Adipocyte (in vitro differentiated cells): Measurements from ENCODE around the gene SNX19.

ENCODE experiments used
- DNase-seq: peaks from one replicate; pipeline ENCODE4 v3.0.0-alpha.2; 2015; ENCODE audit warnings: low read depth
- H3K27me3 ChIP-seq: replicated peaks from 2 replicates; pipeline ENCODE4 v1.7.0; 2013; ENCODE audit warnings: mild to moderate bottlenecking, low read length, moderate library complexity; ENCODE audit not compliant: control insufficient read depth, insufficient read depth
- H3K36me3 ChIP-seq: 2 replicates; pipeline ENCODE4 v1.7.0; 2013; ENCODE audit warnings: low read length, mild to moderate bottlenecking, moderate library complexity; ENCODE audit not compliant: control insufficient read depth, insufficient read depth, severe bottlenecking
- H3K4me1 ChIP-seq: 2 replicates; pipeline ENCODE4 v1.7.0; 2013; ENCODE audit warnings: mild to moderate bottlenecking, low read length, moderate library complexity; ENCODE audit not compliant: control insufficient read depth, insufficient read depth
- H3K4me3 ChIP-seq: 2 replicates; pipeline ENCODE4 v1.7.0; 2013; ENCODE audit warnings: mild to moderate bottlenecking, low read length, moderate library complexity
- H3K9ac ChIP-seq: 2 replicates; pipeline ENCODE4 v1.7.0; 2013; ENCODE audit warnings: mild to moderate bottlenecking, low read length, moderate library complexity
- H3K9me3 ChIP-seq: 2 replicates; pipeline ENCODE4 v1.7.0; 2013; ENCODE audit warnings: mild to moderate bottlenecking, low read length, moderate library complexity; ENCODE audit not compliant: control insufficient read depth

Gene SNX19

DNA sequence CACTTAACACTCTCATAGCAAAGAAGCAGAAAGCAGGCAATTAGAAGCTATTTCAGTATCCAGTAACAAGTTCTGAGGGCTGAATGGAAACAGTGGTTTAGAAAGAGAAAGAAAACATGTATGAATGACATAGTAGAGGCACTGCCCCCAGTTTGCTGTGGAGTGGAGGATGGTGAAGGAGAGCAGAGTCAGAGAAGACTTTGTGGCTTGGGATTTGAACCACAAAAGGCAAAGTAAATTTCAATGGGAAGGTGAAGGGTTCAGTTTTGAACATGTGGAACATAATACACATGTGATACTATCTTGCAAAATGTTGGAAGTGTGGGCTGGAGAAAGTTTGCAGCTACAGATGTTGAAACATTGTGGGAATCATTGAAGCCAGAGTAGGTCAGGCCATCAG lies 81.4 kb downstream of the SNX19 start:
- H3K27me3 ChIP-seq = no peaks in the 10 kb centered on the region
- no peaks in the 10 kb centered on the region for H3K36me3 ChIP-seq
- no peak overlapping the region for H3K9ac ChIP-seq
- no peaks in the 10 kb centered on the region for H3K9me3 ChIP-seq
- peaks cover 18% of the 10 kb centered on the region for H3K4me1 ChIP-seq
- DNase-seq = peak; percentile 72
- no peak overlapping the region for H3K4me3 ChIP-seq

- no peaks in the 10 kb centered on the region for H3K36me3 ChIP-seq
- H3K9me3 ChIP-seq = no peaks in the 10 kb centered on the region
- H3K4me1 ChIP-seq = peaks cover 31% of the 10 kb centered on the region
- H3K4me3 ChIP-seq = no peak overlapping the region
- H3K27me3 ChIP-seq = no peaks in the 10 kb centered on the region
- peak; percentile 64 for DNase-seq
- H3K9ac ChIP-seq = no peak overlapping the region
Measured at GRCh38 chr11:130832566-130833425, 83.5 kb downstream of the SNX19 start.

DNA sequence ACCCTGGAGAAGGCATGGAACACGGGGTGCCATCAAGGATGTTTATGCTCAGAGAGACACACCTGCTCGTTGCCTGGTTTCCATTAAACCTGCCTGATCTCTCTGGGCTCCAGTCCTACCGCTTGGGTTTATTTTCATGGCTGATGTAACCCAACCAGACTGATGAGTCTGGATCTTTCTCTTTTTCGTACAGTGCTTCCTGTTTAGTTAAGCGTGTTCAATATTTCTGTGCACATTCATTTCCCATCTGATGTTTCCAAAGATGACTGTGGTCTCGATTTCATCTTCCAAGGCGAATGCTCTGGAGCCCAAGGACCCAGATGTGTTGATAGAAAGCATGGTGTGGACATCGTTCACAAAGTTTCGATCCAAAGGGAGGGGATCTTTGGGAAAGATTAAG lies 84.3 kb downstream of the SNX19 start:
- Histone ChIP-seq H3K36me3 (no peaks in the 10 kb centered on the region), H3K4me3 (no peak overlapping the region), H3K27me3 (no peaks in the 10 kb centered on the region), H3K9ac (no peak overlapping the region), H3K4me1 (peaks cover 38% of the 10 kb centered on the region), H3K9me3 (no peaks in the 10 kb centered on the region)
- DNase-seq = no peak

GRCh38 chr11:130831506-130831905 lies 84.8 kb downstream of the SNX19 start:
- Histone ChIP-seq H3K4me3 (no peak overlapping the region), H3K4me1 (peaks cover 38% of the 10 kb centered on the region), H3K36me3 (no peaks in the 10 kb centered on the region), H3K27me3 (no peaks in the 10 kb centered on the region), H3K9ac (no peak overlapping the region), H3K9me3 (no peaks in the 10 kb centered on the region)
- DNase-seq = peak; percentile 68

- H3K9me3 ChIP-seq = no peaks in the 10 kb centered on the region
Measured at GRCh38 chr11:130830566-130830965, 85.7 kb downstream of the SNX19 start.

DNA sequence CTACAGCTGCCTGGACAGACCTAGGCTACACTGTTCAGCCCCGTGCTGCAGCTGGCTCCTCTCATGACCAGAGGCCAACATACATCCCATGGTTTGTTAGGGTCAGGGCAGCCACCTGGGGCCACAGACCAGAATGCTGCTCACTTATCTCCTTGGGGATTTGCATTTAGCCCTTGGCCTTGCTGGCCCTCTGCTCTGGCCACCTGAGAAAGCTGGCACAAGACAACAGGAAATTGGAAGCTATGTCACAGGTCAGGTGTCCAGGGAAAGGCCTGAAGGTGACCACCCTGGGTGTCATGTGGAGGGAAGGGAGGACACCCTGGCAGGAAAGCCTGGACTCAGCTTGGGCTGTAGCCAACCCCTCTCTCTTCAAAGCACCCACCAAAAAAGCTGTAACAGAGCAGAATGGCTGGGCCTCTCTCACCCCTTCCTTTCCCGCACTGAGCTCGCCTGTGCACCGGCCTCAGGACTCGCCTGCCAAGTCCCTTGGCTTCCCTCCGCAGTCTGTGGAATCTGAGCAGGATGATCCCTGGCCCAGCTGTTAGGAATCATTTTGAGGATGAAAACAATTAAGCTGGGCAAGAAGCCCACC lies 86.3 kb downstream of the SNX19 start:
- Histone ChIP-seq H3K9me3 (no peaks in the 10 kb centered on the region), H3K27me3 (no peaks in the 10 kb centered on the region), H3K4me1 (peaks cover 38% of the 10 kb centered on the region), H3K4me3 (no peak overlapping the region), H3K36me3 (no peaks in the 10 kb centered on the region), H3K9ac (peak overlapping the region; percentile 10)
- DNase-seq = no peak

More at GRCh38 chr11:130830566-130830965, 85.7 kb downstream of the SNX19 start:
- no peaks in the 10 kb centered on the region for H3K36me3 ChIP-seq
- H3K4me3 ChIP-seq = no peak overlapping the region
- no peaks in the 10 kb centered on the region for H3K27me3 ChIP-seq
- no peak overlapping the region for H3K9ac ChIP-seq
- H3K4me1 ChIP-seq = peaks cover 38% of the 10 kb centered on the region
- DNase-seq = no peak

GRCh38 chr11:130828741-130829140 lies 87.5 kb downstream of the SNX19 start:
- H3K9me3 ChIP-seq = no peaks in the 10 kb centered on the region
- no peaks in the 10 kb centered on the region for H3K27me3 ChIP-seq
- no peaks in the 10 kb centered on the region for H3K36me3 ChIP-seq
- H3K9ac ChIP-seq = peak overlapping the region; percentile 28
- no peak for DNase-seq
- H3K4me3 ChIP-seq = no peak overlapping the region
- H3K4me1 ChIP-seq = peaks cover 38% of the 10 kb centered on the region

DNA sequence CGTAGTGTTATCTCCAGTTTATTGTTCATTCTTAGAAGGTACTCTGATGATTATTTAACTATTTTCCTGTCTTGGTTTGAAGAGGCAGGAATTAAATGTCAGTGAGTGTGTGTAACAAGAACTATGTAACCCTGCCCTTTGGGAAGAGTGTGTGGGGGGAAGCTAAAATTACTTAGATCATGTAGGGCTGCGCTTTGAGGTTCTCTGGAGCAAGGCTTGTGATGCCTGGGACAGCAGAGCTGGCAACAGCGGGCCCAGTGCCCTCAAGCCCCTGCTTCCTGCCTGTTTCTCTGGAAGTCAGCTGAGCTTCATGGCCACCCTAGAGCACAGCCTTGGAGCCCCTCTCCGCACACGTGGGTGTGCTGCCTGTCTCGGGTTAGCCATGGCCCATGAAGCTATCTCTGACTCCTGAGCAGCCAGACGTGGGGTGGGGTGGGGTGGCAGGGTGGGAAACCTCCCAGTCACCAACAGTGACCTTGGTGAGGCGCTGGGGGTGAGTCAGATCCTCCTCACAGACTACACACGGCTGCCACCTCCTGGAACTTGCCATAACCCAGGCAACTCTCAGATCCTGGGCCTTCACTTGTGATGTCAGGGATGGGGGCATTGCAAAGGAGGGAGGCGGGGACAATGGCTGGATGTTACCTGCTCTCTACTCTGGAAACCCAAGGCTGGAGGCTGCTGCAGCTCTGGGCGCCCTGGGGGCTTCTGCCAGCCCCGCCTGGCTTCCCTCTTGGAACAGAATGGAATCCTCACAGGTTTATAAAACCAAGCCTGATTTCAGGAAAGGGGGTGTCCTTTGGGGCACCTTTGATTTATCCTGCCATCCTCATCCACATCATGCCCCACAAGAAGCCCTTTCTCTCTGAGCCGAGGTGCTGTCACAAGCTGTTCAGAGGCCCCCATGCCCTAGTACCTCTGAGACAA lies 88.6 kb downstream of the SNX19 start:
- Histone ChIP-seq H3K9me3 (no peaks in the 10 kb centered on the region), H3K36me3 (no peaks in the 10 kb centered on the region), H3K4me3 (no peak overlapping the region), H3K27me3 (no peaks in the 10 kb centered on the region), H3K9ac (peak overlapping the region; percentile 70), H3K4me1 (peaks cover 38% of the 10 kb centered on the region)
- DNase-seq = peak; percentile 92

- Histone ChIP-seq H3K9me3 (no peaks in the 10 kb centered on the region), H3K4me1 (peaks cover 38% of the 10 kb centered on the region), H3K36me3 (no peaks in the 10 kb centered on the region), H3K9ac (no peak overlapping the region), H3K27me3 (no peaks in the 10 kb centered on the region), H3K4me3 (no peak overlapping the region)
- DNase-seq = no peak
Measured at GRCh38 chr11:130826572-130826971, 89.7 kb downstream of the SNX19 start.

DNA sequence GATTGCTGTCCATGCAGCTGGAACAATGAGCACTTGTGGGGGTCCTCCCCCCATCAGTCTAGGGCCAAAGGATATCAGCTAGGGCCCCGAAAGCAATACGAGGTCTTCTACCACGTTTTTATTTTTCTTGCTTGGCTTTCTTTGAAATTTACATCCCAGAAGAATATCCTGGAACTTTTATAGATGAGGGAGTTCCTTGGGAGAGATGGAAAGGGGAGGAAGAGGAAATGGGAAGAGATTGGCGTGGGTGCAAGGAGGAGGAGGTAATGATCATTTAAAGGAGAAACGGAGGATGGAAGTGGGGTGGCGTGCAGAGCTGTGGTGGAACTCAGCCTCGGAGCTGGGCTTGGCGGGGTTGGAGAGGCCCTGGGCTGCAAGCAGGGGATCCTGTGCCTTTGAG lies 90.3 kb downstream of the SNX19 start:
- DNase-seq = no peak
- no peak overlapping the region for H3K9ac ChIP-seq
- no peak overlapping the region for H3K4me3 ChIP-seq

GRCh38 chr11:130825561-130825960 lies 90.7 kb downstream of the SNX19 start:
- Histone ChIP-seq H3K4me1 (peaks cover 35% of the 10 kb centered on the region), H3K36me3 (no peaks in the 10 kb centered on the region), H3K27me3 (no peaks in the 10 kb centered on the region), H3K9me3 (no peaks in the 10 kb centered on the region), H3K9ac (no peak overlapping the region), H3K4me3 (no peak overlapping the region)
- DNase-seq = peak; percentile 55

More for the DNA sequence above, 90.3 kb downstream of the SNX19 start:
- H3K4me1 ChIP-seq = peaks cover 38% of the 10 kb centered on the region
- H3K9me3 ChIP-seq = no peaks in the 10 kb centered on the region
- no peaks in the 10 kb centered on the region for H3K27me3 ChIP-seq
- no peaks in the 10 kb centered on the region for H3K36me3 ChIP-seq
